Suprapubic skin (tissue), 4 donors: ENCODE measurements around the gene MYB. TPM values are rescaled to one million over a fixed set of nuclear protein-coding genes. Genes with fewer than 3 reads are reported as not detected.

Experiments used
- DNase-seq, 2 donors: peaks; one replicate each; pipeline ENCODE4 v3.0.0-alpha.2; 2019; ENCODE audit warnings: low spot score in 2 of 2
- H3K27ac ChIP-seq: fragments of 200-600 bp; sonication (generic); one replicate; pipeline ENCODE4 v1.5.1; 2019
- H3K27me3 ChIP-seq: fragments of 200-600 bp; sonication (generic); one replicate; pipeline ENCODE4 v1.5.1; 2019
- H3K36me3 ChIP-seq: fragments of 200-600 bp; sonication (generic); one replicate; pipeline ENCODE4 v1.5.1; 2019
- H3K4me1 ChIP-seq: fragments of 200-600 bp; sonication (generic); one replicate; pipeline ENCODE4 v1.5.1; 2019
- H3K4me3 ChIP-seq: fragments of 200-600 bp; sonication (generic); one replicate; pipeline ENCODE4 v1.5.1; 2019; ENCODE audit warnings: mild to moderate bottlenecking
- H3K9me3 ChIP-seq: fragments of 200-600 bp; sonication (generic); one replicate; pipeline ENCODE4 v1.5.1; 2019
- CTCF ChIP-seq, 2 donors: fragments of 200-600 bp in 1 of 2; fragments of 450-650 bp in 1 of 2; sonication (generic) in 1 of 2; IDR thresholded peaks; one replicate each; pipeline ENCODE4 v1.5.1; 2016 to 2019; ENCODE audit warnings: antibody characterized with exemption in 2 of 2, mild to moderate bottlenecking in 1 of 2, moderate library complexity in 1 of 2
- EP300 ChIP-seq: sonication (generic); formaldehyde crosslinking; IDR thresholded peaks from one replicate; pipeline ENCODE4 v1.6.1; 2017; ENCODE audit warnings: antibody characterized with exemption
- POLR2A ChIP-seq, 2 donors: fragments of 450-650 bp; IDR thresholded peaks; one replicate each; pipeline ENCODE4 v1.6.1; 2017; ENCODE audit warnings: antibody characterized with exemption in 2 of 2, mild to moderate bottlenecking in 2 of 2, moderate library complexity in 2 of 2
- POLR2AphosphoS5 ChIP-seq, 3 donors: sonication (generic); formaldehyde crosslinking; IDR thresholded peaks; one replicate each; pipeline ENCODE4 v1.6.1; 2017; ENCODE audit warnings: antibody characterized with exemption in 3 of 3
- WGBS: methylation state at CpG from one replicate; pipeline ENCODE4 v1.1.5; 2018; 5-methylcytosine and 5-hydroxymethylcytosine counted together
- total RNA-seq, 4 donors: library from RNA; depleted of rRNA; stranded (reverse); fragments of >200 nt; gene quantifications; one replicate each; pipeline ENCODE4 v1.1.0, GENCODE V29; 2016

Gene MYB
- total RNA-seq, 4 donors from 2014 or later, result 5.1 to 18.0 (median 8.8) TPM

GRCh38 chr6:135251498-135252441 is 70.7 kb downstream of the MYB start:
- DNase-seq, result no peak
- Histone ChIP-seq H3K27ac (no peak overlapping the region), H3K4me1 (no peaks in the 10 kb centered on the region), H3K4me3 (no peak overlapping the region), H3K9me3 (no peaks in the 10 kb centered on the region), H3K27me3 (no peaks in the 10 kb centered on the region), H3K36me3 (no peaks in the 10 kb centered on the region)
- TF ChIP-seq CTCF (IDR thresholded peaks at IDR 0.05), result no peak
- TF ChIP-seq EP300, result no peak
- TF ChIP-seq POLR2AphosphoS5 (IDR thresholded peaks at IDR 0.05), result no peak
- TF ChIP-seq POLR2A (IDR thresholded peaks at IDR 0.05), result no peak
- WGBS, result 74% methylated on average over 13 of the region's 13 CpGs

DNA sequence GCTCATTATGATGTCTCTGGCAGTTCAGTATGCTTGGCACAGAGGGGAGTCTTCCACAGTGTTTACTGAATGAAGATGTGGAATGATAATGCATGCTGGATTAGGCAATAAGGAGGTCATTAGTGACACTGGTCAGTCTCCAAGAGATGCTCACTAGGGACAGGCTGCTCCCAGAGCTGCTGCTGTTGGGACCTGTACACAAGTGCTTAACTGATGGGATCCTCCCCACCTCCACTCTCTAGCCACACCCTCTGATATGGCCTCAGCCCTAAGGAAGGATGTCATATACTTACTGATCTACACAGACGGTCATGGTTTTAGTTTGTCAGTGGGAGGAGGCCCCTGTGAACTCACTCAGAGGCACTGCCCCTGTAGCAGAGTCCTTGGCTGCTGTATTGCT is 73.4 kb downstream of the MYB start:
- WGBS, result no CpG with 5 or more reads among the region's 1 CpG
- H3K4me1 ChIP-seq, result peaks cover 3% of the 10 kb centered on the region

DNA sequence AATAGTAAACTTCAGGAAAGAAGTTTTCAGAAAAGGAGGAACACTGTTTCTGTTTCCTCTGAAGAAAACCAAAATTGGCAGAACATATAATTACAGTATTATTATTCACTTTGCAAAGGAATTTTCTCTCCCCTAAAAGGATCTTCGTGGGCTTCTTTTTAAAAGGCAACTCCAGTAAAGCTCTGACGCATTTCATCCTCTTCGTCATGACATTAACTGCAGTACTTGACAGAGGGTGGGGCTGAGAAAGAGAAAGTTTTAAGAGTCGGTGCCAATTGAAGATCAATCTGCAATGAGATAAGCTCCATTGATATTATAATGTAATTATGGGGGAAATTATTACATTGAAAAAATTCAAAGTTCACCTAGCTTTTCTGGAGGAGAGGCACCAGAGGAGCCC is 75.8 kb downstream of the MYB start:
- no peaks in the 10 kb centered on the region for H3K36me3 ChIP-seq
- no peak overlapping the region for H3K27ac ChIP-seq
- H3K9me3 ChIP-seq, result no peaks in the 10 kb centered on the region
- TF ChIP-seq EP300 (no peak), POLR2A (IDR thresholded peaks at IDR 0.05) (no peak), CTCF (IDR thresholded peaks at IDR 0.05) (no peak), POLR2AphosphoS5 (IDR thresholded peaks at IDR 0.05) (no peak)
- DNase-seq, result no peak
- H3K4me1 ChIP-seq, result peaks cover 3% of the 10 kb centered on the region
- no peaks in the 10 kb centered on the region for H3K27me3 ChIP-seq
- WGBS, result 50% methylated on average over 4 of the region's 4 CpGs
- no peak overlapping the region for H3K4me3 ChIP-seq

More for the DNA sequence above, 73.4 kb downstream of the MYB start:
- Histone ChIP-seq H3K4me3 (no peak overlapping the region), H3K36me3 (no peaks in the 10 kb centered on the region), H3K27me3 (no peaks in the 10 kb centered on the region), H3K9me3 (no peaks in the 10 kb centered on the region), H3K27ac (no peak overlapping the region)
- TF ChIP-seq EP300 (no peak), CTCF (IDR thresholded peaks at IDR 0.05) (no peak), POLR2AphosphoS5 (IDR thresholded peaks at IDR 0.05) (no peak), POLR2A (IDR thresholded peaks at IDR 0.05) (no peak)
- DNase-seq, result no peak

DNA sequence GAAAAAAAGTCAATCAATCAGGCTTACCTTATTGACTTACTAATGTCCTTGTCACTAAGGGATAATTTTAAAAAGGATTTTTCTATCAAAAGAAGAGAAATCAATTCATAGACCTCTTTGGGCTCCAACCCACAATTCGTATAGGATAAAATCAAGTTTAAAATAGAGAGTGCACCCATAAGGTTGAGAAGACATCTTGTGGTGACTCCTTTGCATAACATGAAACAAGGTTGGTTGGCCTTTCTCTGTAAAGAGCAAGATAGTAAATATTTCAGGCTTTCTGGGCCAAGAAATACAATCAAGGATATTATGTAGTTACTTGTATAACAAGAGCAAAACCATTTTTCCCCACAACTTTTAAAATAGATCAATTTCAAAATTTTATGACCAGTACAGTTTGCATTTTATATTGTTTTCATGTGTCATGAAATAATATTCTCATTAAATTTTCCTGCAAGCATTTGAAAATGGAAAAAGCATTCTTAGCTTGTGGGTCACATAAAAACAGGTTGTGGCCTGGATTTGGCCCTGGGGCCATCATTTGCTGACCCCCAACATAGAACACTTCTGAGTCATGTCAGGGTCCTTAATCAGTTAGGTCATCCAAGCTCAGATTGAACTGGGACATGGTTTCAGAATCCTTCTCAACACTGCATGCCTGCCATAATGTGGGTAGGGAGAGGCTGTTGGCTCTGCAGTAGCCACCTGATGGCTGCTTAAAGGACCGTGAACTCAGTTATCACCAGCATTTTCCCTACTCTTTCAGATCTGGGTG is 76.7 kb downstream of the MYB start:
- peaks cover 3% of the 10 kb centered on the region for H3K4me1 ChIP-seq
- H3K27ac ChIP-seq, result no peak overlapping the region
- H3K27me3 ChIP-seq, result no peaks in the 10 kb centered on the region
- no peaks in the 10 kb centered on the region for H3K36me3 ChIP-seq
- TF ChIP-seq POLR2A (IDR thresholded peaks at IDR 0.05) (no peak), POLR2AphosphoS5 (IDR thresholded peaks at IDR 0.05) (no peak), CTCF (IDR thresholded peaks at IDR 0.05) (no peak)
- 60% methylated on average over 2 of the region's 2 CpGs for WGBS
- no peak overlapping the region for H3K4me3 ChIP-seq
- no peak for DNase-seq
- no peaks in the 10 kb centered on the region for H3K9me3 ChIP-seq

- WGBS, result 62% methylated on average over 6 of the region's 6 CpGs
- Histone ChIP-seq H3K9me3 (no peaks in the 10 kb centered on the region), H3K36me3 (no peaks in the 10 kb centered on the region), H3K4me1 (peaks cover 3% of the 10 kb centered on the region), H3K27me3 (no peaks in the 10 kb centered on the region), H3K4me3 (no peak overlapping the region), H3K27ac (no peak overlapping the region)
- no peak for TF ChIP-seq POLR2A (IDR thresholded peaks at IDR 0.05)
- no peak for TF ChIP-seq CTCF (IDR thresholded peaks at IDR 0.05)
- no peak for TF ChIP-seq EP300
- no peak for TF ChIP-seq POLR2AphosphoS5 (IDR thresholded peaks at IDR 0.05)
- DNase-seq, result no peak
Measured at GRCh38 chr6:135258970-135259369, 77.9 kb downstream of the MYB start.
